Astrocyte (in vitro differentiated cells and primary cell): Measurements from ENCODE around the gene SOX14. TPM values are rescaled to one million over a fixed set of nuclear protein-coding genes. Genes with fewer than 3 reads are reported as not detected.
A peak's percentile ranks its signal among the peaks of the same experiment; 100 is the strongest.

Experiments used
- DNase-seq: peaks from one replicate; pipeline ENCODE4 v3.0.0-alpha.2; 2010; ENCODE audit warnings: low read depth
- FAIRE-seq: peaks from 2 replicates; lab custom pipeline; 2011; peaks lifted over from hg19 to GRCh38; lab: Jason Lieb, UNC
- H2AFZ ChIP-seq: 2 replicates; pipeline ENCODE4 v1.6.0; 2012; ENCODE audit warnings: low read depth, low read length, inconsistent platforms
- H3K27ac ChIP-seq: 2 replicates; pipeline ENCODE4 v1.5.1; 2011; ENCODE audit warnings: low read depth, low read length, inconsistent platforms
- H3K27me3 ChIP-seq: 2 replicates; pipeline ENCODE4 v1.6.0; 2011; ENCODE audit warnings: low read length, inconsistent platforms; ENCODE audit not compliant: insufficient read depth
- H3K36me3 ChIP-seq: 2 replicates; pipeline ENCODE4 v1.5.1; 2011; ENCODE audit warnings: low read length, inconsistent platforms; ENCODE audit not compliant: insufficient read depth
- H3K4me1 ChIP-seq: 2 replicates; pipeline ENCODE4 v1.5.1; 2011; ENCODE audit warnings: low read length, inconsistent platforms; ENCODE audit not compliant: insufficient read depth
- H3K4me2 ChIP-seq: 2 replicates; pipeline ENCODE4 v1.6.0; 2012; ENCODE audit warnings: low read length, inconsistent platforms
- H3K4me3 ChIP-seq: 2 replicates; pipeline ENCODE4 v1.5.1; 2011; ENCODE audit warnings: low read depth, mild to moderate bottlenecking, low read length, inconsistent platforms; ENCODE audit not compliant: insufficient read depth
- H3K79me2 ChIP-seq: 2 replicates; pipeline ENCODE4 v1.6.0; 2012; ENCODE audit warnings: mild to moderate bottlenecking, low read length, inconsistent platforms; ENCODE audit not compliant: insufficient read depth
- H3K9ac ChIP-seq: 2 replicates; pipeline ENCODE4 v1.6.0; 2012; ENCODE audit warnings: mild to moderate bottlenecking, low read length, inconsistent platforms
- H3K9me3 ChIP-seq: 2 replicates; pipeline ENCODE4 v1.5.1; 2012; ENCODE audit warnings: low read depth, mild to moderate bottlenecking, low read length, inconsistent platforms; ENCODE audit not compliant: insufficient read depth
- H4K20me1 ChIP-seq: 2 replicates; pipeline ENCODE4 v1.6.0; 2012; ENCODE audit warnings: low read length, inconsistent platforms; ENCODE audit not compliant: insufficient read depth
- H3K27ac Mint-ChIP-seq: one replicate; pipeline ENCODE4 v1.8.0; 2021; ENCODE audit warnings: mild to moderate bottlenecking, mixed read lengths; ENCODE audit not compliant: unreplicated experiment
- H3K27me3 Mint-ChIP-seq: one replicate; pipeline ENCODE4 v1.8.0; 2021; ENCODE audit warnings: low read depth, mixed read lengths; ENCODE audit not compliant: unreplicated experiment
- H3K36me3 Mint-ChIP-seq: one replicate; pipeline ENCODE4 v1.8.0; 2021; ENCODE audit warnings: low read depth, mixed read lengths; ENCODE audit not compliant: unreplicated experiment
- H3K4me1 Mint-ChIP-seq: one replicate; pipeline ENCODE4 v1.8.0; 2021; ENCODE audit warnings: low read depth, mixed read lengths; ENCODE audit not compliant: unreplicated experiment
- H3K4me3 Mint-ChIP-seq: one replicate; pipeline ENCODE4 v1.8.0; 2021; ENCODE audit warnings: mild to moderate bottlenecking, moderate library complexity, mixed read lengths; ENCODE audit not compliant: unreplicated experiment
- H3K9me3 Mint-ChIP-seq: one replicate; pipeline ENCODE4 v1.8.0; 2021; ENCODE audit warnings: mild to moderate bottlenecking, mixed read lengths; ENCODE audit not compliant: unreplicated experiment
- CTCF ChIP-seq: IDR thresholded peaks from 2 replicates; pipeline ENCODE4 v1.5.1; 2011; ENCODE audit warnings: low read depth, mild to moderate bottlenecking, inconsistent platforms, low read length, moderate library complexity; ENCODE audit not compliant: insufficient read depth
- EZH2 ChIP-seq: IDR thresholded peaks from 2 replicates; pipeline ENCODE4 v1.6.1; 2012; ENCODE audit warnings: mild to moderate bottlenecking, low read length, inconsistent platforms; ENCODE audit not compliant: insufficient read depth
- total RNA-seq: library from RNA; stranded (reverse); gene quantifications from 2 replicates; pipeline ENCODE4 v1.2.1, GENCODE V29; 2021

The SOX14 gene
- total RNA-seq, 1 donor from 2014 or later: 0.09 TPM

- H3K9ac ChIP-seq: no peak overlapping the region
- H3K27ac Mint-ChIP-seq: no peak overlapping the region
- H3K4me3 ChIP-seq: no peak overlapping the region
- no peak overlapping the region for H3K27ac ChIP-seq
- no peaks in the 10 kb centered on the region for H3K4me1 ChIP-seq
- no peaks in the 10 kb centered on the region for H4K20me1 ChIP-seq
- H2AFZ ChIP-seq: no peak overlapping the region
- peaks cover 19% of the 10 kb centered on the region for H3K9me3 Mint-ChIP-seq
- H3K79me2 ChIP-seq: no peaks in the 10 kb centered on the region
- H3K36me3 ChIP-seq: no peaks in the 10 kb centered on the region
- no peak overlapping the region for H3K4me3 Mint-ChIP-seq
- H3K27me3 ChIP-seq: peaks cover 92% of the 10 kb centered on the region
- peaks cover 95% of the 10 kb centered on the region for H3K27me3 Mint-ChIP-seq
- no peak for FAIRE-seq
- H3K9me3 ChIP-seq: peaks cover 2% of the 10 kb centered on the region
- peaks cover 3% of the 10 kb centered on the region for H3K36me3 Mint-ChIP-seq
- no peak overlapping the region for H3K4me2 ChIP-seq
- TF ChIP-seq EZH2 (no peak), CTCF (no peak)
- peaks cover 1% of the 10 kb centered on the region for H3K4me1 Mint-ChIP-seq
- no peak for DNase-seq
Measured at GRCh38 chr3:137764563-137765309, 621 bp downstream of the SOX14 start.

DNA sequence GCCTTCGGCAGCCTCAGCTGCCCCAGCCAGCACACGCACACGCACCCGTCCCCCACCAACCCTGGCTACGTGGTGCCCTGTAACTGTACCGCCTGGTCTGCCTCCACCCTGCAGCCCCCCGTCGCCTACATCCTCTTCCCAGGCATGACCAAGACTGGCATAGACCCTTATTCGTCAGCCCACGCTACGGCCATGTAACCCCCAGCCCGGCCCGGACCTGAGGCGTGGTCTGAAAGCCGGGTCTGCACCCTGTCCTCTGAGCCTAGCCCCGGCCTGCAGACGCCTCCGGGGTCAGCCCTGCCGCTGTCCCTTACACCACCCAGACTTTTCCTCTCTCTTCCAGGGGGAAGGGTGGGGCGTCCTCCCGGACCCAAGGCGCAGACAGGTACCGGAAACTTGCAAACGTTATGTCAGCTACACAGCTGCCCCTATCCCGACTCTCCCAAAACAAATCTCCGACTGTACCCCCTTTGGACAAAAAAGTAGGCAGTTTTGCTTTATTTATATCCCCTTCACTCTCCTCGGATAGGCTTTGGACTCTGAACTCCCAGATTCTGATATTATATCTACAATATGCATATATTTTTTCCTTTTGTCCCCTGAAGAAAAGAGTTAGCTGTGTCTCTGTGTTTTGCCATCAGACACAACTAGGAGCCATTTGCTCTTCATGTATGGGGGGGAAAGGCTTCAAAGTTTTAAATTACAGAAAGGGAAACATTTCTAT lies 1.4 kb downstream of the SOX14 start:
- Histone ChIP-seq H3K27me3 (peaks cover 95% of the 10 kb centered on the region), H3K79me2 (no peaks in the 10 kb centered on the region), H3K36me3 (no peaks in the 10 kb centered on the region), H3K9ac (no peak overlapping the region), H3K27ac (no peak overlapping the region), H2AFZ (no peak overlapping the region), H4K20me1 (no peaks in the 10 kb centered on the region), H3K4me1 (no peaks in the 10 kb centered on the region), H3K9me3 (peaks cover 2% of the 10 kb centered on the region), H3K4me2 (no peak overlapping the region), H3K4me3 (no peak overlapping the region)
- no peak for FAIRE-seq
- Mint-ChIP-seq H3K36me3 (peaks cover 3% of the 10 kb centered on the region), H3K27ac (peak overlapping the region; percentile 34), H3K9me3 (peaks cover 19% of the 10 kb centered on the region), H3K4me1 (peaks cover 1% of the 10 kb centered on the region), H3K27me3 (peaks cover 96% of the 10 kb centered on the region), H3K4me3 (no peak overlapping the region)
- TF ChIP-seq CTCF (no peak), EZH2 (peak; percentile 69)
- DNase-seq: no peak
